Left ventricle myocardium inferior (tissue), 1 donor: ENCODE results near the gene STMN1. TPM values are rescaled to one million over a fixed set of nuclear protein-coding genes. Genes with fewer than 3 reads are reported as not detected.

ENCODE experiments used
- DNase-seq: peaks from one replicate; pipeline ENCODE4 v3.0.0-alpha.2; 2020
- H3K27ac ChIP-seq: fragments of 200-600 bp; replicated peaks from 2 replicates; pipeline ENCODE4 v1.8.0; 2021
- H3K27me3 ChIP-seq: fragments of 200-600 bp; 2 replicates; pipeline ENCODE4 v1.8.0; 2021; ENCODE audit warnings: low read depth
- H3K36me3 ChIP-seq: fragments of 200-600 bp; 2 replicates; pipeline ENCODE4 v1.8.0; 2021
- H3K4me1 ChIP-seq: fragments of 200-600 bp; 2 replicates; pipeline ENCODE4 v1.8.0; 2021
- H3K4me3 ChIP-seq: fragments of 200-600 bp; 2 replicates; pipeline ENCODE4 v1.8.0; 2021; ENCODE audit warnings: mild to moderate bottlenecking, moderate library complexity
- H3K9me3 ChIP-seq: fragments of 200-600 bp; replicated peaks from 2 replicates; pipeline ENCODE4 v1.8.0; 2021
- intact Hi-C: fragments of 100-400 bp; cut with micrococcal nuclease; formaldehyde crosslinking; loops from one replicate; pipeline ENCODE4 v1.11.0; 2022
- total RNA-seq: library from RNA; stranded (reverse); fragmentation: NEBNext Ultra II Directional; extraction: Animal tissue kit (Norgen Biotek cat#: 25700); gene quantifications from one replicate; pipeline ENCODE4 v1.2.1, GENCODE V29; 2021
- TF ChIP-seq, protein P1 (sequence below): fragments of 200-600 bp; IDR thresholded peaks from 2 replicates; pipeline ENCODE4 v1.8.0; 2021; ENCODE audit warnings: antibody characterized with exemption, mild to moderate bottlenecking, borderline replicate concordance
- donor health status: DM: no; HTN: yes; CAD: no; lungs with severe emphysema.

STMN1 gene
- total RNA-seq, 1 donor from 2014 or later, result 47.1 TPM

DNA sequence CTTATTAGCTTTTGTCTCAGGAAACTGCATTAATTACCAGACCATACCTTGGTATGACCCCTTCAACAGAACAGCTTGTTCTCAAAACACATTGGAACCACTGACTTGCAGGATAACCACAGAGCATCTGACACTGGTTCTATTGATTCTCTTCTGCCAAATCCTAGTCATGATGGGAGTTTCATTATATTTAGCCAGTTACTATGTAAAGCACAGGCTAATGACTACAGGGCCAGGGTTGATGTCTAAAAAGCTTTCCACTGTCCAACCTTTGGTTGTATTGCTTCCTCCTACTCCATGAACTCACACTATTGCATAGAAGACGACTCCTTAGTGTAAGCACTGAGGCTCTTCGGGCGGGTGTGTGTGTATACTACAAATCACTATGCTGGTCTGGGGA is 3.8 kb downstream of the STMN1 start:
- H3K4me3 ChIP-seq, result no peak overlapping the region
- no peak overlapping the region for H3K27ac ChIP-seq
- no peaks in the 10 kb centered on the region for H3K27me3 ChIP-seq
- no peaks in the 10 kb centered on the region for H3K9me3 ChIP-seq
- intact Hi-C loops, result no loop called here
- no peak for DNase-seq
- peaks cover 34% of the 10 kb centered on the region for H3K4me1 ChIP-seq
- peaks cover 13% of the 10 kb centered on the region for H3K36me3 ChIP-seq
- TF ChIP-seq, protein P1, sequence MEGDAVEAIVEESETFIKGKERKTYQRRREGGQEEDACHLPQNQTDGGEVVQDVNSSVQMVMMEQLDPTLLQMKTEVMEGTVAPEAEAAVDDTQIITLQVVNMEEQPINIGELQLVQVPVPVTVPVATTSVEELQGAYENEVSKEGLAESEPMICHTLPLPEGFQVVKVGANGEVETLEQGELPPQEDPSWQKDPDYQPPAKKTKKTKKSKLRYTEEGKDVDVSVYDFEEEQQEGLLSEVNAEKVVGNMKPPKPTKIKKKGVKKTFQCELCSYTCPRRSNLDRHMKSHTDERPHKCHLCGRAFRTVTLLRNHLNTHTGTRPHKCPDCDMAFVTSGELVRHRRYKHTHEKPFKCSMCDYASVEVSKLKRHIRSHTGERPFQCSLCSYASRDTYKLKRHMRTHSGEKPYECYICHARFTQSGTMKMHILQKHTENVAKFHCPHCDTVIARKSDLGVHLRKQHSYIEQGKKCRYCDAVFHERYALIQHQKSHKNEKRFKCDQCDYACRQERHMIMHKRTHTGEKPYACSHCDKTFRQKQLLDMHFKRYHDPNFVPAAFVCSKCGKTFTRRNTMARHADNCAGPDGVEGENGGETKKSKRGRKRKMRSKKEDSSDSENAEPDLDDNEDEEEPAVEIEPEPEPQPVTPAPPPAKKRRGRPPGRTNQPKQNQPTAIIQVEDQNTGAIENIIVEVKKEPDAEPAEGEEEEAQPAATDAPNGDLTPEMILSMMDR, result no peak

DNA sequence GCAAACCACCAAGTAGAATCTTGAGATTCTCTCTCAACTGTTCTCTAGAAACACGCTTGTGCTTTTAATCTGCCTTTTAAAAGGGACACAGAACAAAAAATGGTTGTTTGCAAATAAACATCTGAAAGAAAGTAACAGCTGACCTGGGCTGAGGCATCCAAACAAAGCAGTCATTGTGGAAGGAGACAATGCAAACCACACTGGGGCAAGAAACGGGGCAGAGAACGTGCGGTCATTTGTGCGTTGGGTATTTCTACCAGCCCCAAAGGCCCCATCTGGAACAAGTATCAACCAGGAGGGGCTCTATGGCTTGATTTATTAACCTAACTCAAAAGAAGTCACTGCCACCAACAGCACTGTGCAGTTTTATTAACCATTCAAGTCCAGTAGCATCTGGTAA is 6.0 kb downstream of the STMN1 start:
- H3K36me3 ChIP-seq, result peaks cover 13% of the 10 kb centered on the region
- no peaks in the 10 kb centered on the region for H3K9me3 ChIP-seq
- intact Hi-C loops, result no loop called here
- peaks cover 20% of the 10 kb centered on the region for H3K4me1 ChIP-seq
- DNase-seq, result no peak
- H3K27me3 ChIP-seq, result no peaks in the 10 kb centered on the region
- no peak overlapping the region for H3K27ac ChIP-seq
- no peak overlapping the region for H3K4me3 ChIP-seq
- TF ChIP-seq, protein P1, result no peak

DNA sequence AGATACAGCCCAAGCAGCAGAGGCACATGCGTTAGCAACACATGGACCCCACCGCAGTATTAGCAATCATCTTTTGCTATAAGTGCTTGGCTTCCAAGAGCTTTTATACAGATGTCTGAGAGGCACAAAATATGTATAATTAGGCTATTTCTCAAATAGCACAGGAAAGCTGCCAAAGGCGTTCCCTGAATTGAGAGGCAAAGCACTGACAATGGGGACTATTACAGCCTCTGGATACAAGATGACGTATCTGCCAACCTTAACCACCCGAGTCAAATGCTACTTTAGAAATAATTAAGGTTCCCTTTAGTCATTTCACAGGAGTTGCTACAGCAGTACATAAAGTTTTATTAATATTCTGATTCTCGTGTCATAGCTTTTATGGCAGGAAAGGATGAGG is 6.4 kb downstream of the STMN1 start:
- H3K36me3 ChIP-seq, result peaks cover 13% of the 10 kb centered on the region
- H3K4me3 ChIP-seq, result no peak overlapping the region
- TF ChIP-seq, protein P1, result no peak
- intact Hi-C loops, result no loop called here
- no peak for DNase-seq
- H3K9me3 ChIP-seq, result no peaks in the 10 kb centered on the region
- peaks cover 19% of the 10 kb centered on the region for H3K4me1 ChIP-seq
- H3K27me3 ChIP-seq, result no peaks in the 10 kb centered on the region
- H3K27ac ChIP-seq, result no peak overlapping the region

DNA sequence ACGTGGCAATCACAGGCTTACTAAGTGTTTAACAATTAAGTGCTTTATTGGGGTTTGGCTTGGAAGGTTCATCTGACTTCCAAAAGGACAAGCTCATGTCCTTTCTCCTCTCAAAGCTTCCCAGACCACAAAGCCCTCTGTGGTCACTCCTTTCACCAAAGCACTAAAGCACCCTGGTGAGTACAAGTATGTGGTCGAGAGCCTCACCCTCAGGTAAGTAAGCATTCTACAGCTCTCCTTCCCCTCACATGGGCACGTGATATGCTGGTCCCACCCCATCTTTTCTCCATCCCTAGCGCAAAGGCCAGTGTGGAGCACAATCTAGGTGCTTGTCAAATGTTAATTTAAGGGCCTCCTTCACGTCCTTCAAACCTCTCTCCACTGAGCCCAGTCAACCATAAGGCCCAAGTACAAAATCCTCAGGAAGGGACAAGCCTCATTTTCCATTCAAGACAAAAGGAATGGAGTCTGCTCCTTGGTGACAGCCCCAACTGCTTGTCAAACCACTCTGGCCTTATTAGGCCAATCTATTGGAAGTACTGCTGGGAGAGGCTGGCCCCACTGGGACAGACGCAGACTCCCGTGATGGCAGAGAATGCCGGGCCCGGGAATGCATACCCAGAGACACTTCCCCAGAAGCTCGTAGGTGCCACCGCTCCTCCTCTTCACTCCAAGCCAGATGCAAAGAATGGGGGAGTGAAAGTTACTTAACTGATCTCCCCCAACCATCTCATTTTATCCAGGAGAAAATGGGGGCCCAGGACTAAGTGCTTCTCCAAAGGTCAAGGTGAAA is 7.8 kb downstream of the STMN1 start:
- H3K27me3 ChIP-seq, result no peaks in the 10 kb centered on the region
- no peak overlapping the region for H3K27ac ChIP-seq
- intact Hi-C loops, result no loop called here
- no peak for DNase-seq
- H3K36me3 ChIP-seq, result peaks cover 13% of the 10 kb centered on the region
- H3K9me3 ChIP-seq, result no peaks in the 10 kb centered on the region
- TF ChIP-seq, protein P1, result no peak
- peaks cover 10% of the 10 kb centered on the region for H3K4me1 ChIP-seq
- H3K4me3 ChIP-seq, result no peak overlapping the region

DNA sequence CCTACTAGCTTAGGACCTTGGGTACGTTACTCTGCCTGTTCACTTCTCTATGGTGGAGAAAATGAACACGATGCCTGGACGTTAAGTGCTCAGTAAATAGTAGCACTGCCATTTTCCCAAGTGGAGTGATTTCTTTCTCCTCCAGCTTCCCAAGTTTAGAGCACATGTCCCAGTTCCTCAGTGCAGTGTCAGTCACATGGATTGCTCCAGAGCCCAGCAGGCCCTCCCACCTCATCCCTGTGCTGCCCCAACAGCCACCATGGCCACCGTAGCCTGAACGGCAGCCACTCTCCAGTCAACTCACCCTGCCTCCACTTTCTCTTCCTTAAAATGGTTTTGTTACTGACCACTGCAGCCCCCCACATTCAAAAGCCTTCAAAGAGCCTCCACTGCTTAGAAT is 8.5 kb downstream of the STMN1 start:
- no peaks in the 10 kb centered on the region for H3K9me3 ChIP-seq
- no peak for DNase-seq
- intact Hi-C loops, result no loop called here
- TF ChIP-seq, protein P1, result no peak
- H3K4me1 ChIP-seq, result peaks cover 10% of the 10 kb centered on the region
- no peaks in the 10 kb centered on the region for H3K27me3 ChIP-seq
- no peak overlapping the region for H3K4me3 ChIP-seq
- H3K27ac ChIP-seq, result no peak overlapping the region
- H3K36me3 ChIP-seq, result peaks cover 13% of the 10 kb centered on the region
